OCI-LY1 (cell line): Measurements from ENCODE around the gene DAND5.

Experiments used
- H2AFZ ChIP-seq: fragments of 200-600 bp; sonication (generic), shearing (Covaris generic); 2 replicates; pipeline ENCODE4 v1.6.0; 2014; ENCODE audit warnings: antibody characterized with exemption, mild to moderate bottlenecking, low read length
- H3F3A ChIP-seq: fragments of 200-600 bp; sonication (generic), shearing (Covaris generic); 2 replicates; pipeline ENCODE4 v1.6.0; 2014; ENCODE audit warnings: mild to moderate bottlenecking, antibody characterized with exemption, low read length, moderate library complexity; ENCODE audit not compliant: insufficient read depth
- H3K27ac ChIP-seq: fragments of 200-600 bp; sonication (generic); 2 replicates; pipeline ENCODE4 v1.5.1; 2014; ENCODE audit warnings: low read length, mixed run types, mild to moderate bottlenecking, low read depth; ENCODE audit not compliant: poor library complexity, severe bottlenecking
- H3K27me3 ChIP-seq: fragments of 200-600 bp; sonication (generic); 2 replicates; pipeline ENCODE4 v1.6.0; 2014; ENCODE audit warnings: antibody characterized with exemption, mild to moderate bottlenecking, low read length, moderate library complexity; ENCODE audit not compliant: insufficient read depth
- H3K36me3 ChIP-seq: fragments of 200-600 bp; sonication (generic); 2 replicates; pipeline ENCODE4 v1.6.1; 2014; ENCODE audit warnings: mild to moderate bottlenecking, antibody characterized with exemption, low read length, moderate library complexity, mixed read lengths; ENCODE audit not compliant: insufficient read depth
- H3K4me1 ChIP-seq: fragments of 200-600 bp; sonication (generic); 2 replicates; pipeline ENCODE4 v1.5.1; 2014; ENCODE audit warnings: mild to moderate bottlenecking, low read length, moderate library complexity; ENCODE audit not compliant: insufficient read depth, severe bottlenecking
- H3K4me2 ChIP-seq: fragments of 200-600 bp; sonication (generic), shearing (Covaris generic); 2 replicates; pipeline ENCODE4 v1.6.1; 2014; ENCODE audit warnings: low read length
- H3K4me3 ChIP-seq: fragments of 200-600 bp; sonication (generic); 2 replicates; pipeline ENCODE4 v1.5.1; 2014; ENCODE audit warnings: low read length, low read depth, mild to moderate bottlenecking, mixed read lengths; ENCODE audit not compliant: poor library complexity, severe bottlenecking
- H3K79me2 ChIP-seq: fragments of 200-600 bp; shearing (Covaris generic); 2 replicates; pipeline ENCODE4 v1.6.1; 2016; ENCODE audit warnings: mixed run types, low read length, mixed read lengths; ENCODE audit not compliant: insufficient read depth
- H3K9ac ChIP-seq: fragments of 200-600 bp; sonication (generic), shearing (Covaris generic); 2 replicates; pipeline ENCODE4 v1.6.1; 2014; ENCODE audit warnings: mild to moderate bottlenecking, low read length, mixed read lengths
- H3K9me2 ChIP-seq: fragments of 200-600 bp; sonication (generic), shearing (Covaris generic); 2 replicates; pipeline ENCODE4 v1.6.1; 2014; ENCODE audit warnings: low read depth, mild to moderate bottlenecking, low read length, mixed read lengths
- H3K9me3 ChIP-seq: fragments of 200-600 bp; shearing (Covaris generic); 2 replicates; pipeline ENCODE4 v1.6.1; 2014; ENCODE audit warnings: low read length, mixed read lengths
- H4K20me1 ChIP-seq: fragments of 200-600 bp; sonication (generic), shearing (Covaris generic); 2 replicates; pipeline ENCODE4 v1.6.0; 2016; ENCODE audit warnings: mild to moderate bottlenecking, low read length; ENCODE audit not compliant: insufficient read depth
- EZH2 ChIP-seq: fragments of 200-600 bp; sonication (generic), shearing (Covaris generic); IDR thresholded peaks from 2 replicates; pipeline ENCODE4 v1.8.0; 2017; ENCODE audit warnings: borderline replicate concordance, mixed run types, mild to moderate bottlenecking, antibody characterized with exemption, low read length, moderate library complexity, mixed read lengths
- TF ChIP-seq, protein P1 (sequence below): fragments of 200-600 bp; sonication (generic), shearing (Covaris generic); IDR thresholded peaks from 2 replicates; pipeline ENCODE4 v1.5.1; 2017; ENCODE audit warnings: mild to moderate bottlenecking, antibody characterized with exemption, low read length, moderate library complexity, mixed read lengths

Gene DAND5

DNA sequence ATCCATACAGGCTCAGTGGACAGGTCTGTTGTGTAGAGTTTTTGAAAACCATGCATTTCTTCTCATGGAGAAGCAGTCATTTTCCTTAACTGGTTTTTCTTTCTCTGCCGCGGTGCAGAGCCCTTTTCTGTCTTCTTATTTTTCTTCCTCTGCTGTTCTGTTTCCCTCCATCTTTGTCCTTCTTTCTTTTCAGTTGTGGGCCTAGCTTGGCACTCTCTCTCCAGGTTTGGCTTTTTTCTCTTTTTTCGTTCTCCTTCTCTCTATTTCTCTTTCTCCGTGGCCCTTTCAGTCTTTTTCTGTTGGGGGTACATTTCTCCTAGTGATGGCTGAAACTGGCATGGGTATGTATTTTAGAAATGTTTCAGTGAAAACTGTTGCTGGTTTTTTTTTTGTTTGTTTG is 50.0 kb downstream of the DAND5 start:
- Histone ChIP-seq H3K36me3 (no peaks in the 10 kb centered on the region), H3K9me2 (no peaks in the 10 kb centered on the region), H3K9me3 (no peaks in the 10 kb centered on the region), H3K79me2 (no peaks in the 10 kb centered on the region), H3K4me3 (no peak overlapping the region), H3K27ac (no peak overlapping the region), H3K4me2 (no peak overlapping the region), H3K27me3 (peaks cover 5% of the 10 kb centered on the region; the same call in 1 of the 2 replicates), H2AFZ (no peak overlapping the region), H3K9ac (no peak overlapping the region), H3F3A (no peaks in the 10 kb centered on the region), H3K4me1 (no peaks in the 10 kb centered on the region), H4K20me1 (no peaks in the 10 kb centered on the region)
- TF ChIP-seq, protein P1, sequence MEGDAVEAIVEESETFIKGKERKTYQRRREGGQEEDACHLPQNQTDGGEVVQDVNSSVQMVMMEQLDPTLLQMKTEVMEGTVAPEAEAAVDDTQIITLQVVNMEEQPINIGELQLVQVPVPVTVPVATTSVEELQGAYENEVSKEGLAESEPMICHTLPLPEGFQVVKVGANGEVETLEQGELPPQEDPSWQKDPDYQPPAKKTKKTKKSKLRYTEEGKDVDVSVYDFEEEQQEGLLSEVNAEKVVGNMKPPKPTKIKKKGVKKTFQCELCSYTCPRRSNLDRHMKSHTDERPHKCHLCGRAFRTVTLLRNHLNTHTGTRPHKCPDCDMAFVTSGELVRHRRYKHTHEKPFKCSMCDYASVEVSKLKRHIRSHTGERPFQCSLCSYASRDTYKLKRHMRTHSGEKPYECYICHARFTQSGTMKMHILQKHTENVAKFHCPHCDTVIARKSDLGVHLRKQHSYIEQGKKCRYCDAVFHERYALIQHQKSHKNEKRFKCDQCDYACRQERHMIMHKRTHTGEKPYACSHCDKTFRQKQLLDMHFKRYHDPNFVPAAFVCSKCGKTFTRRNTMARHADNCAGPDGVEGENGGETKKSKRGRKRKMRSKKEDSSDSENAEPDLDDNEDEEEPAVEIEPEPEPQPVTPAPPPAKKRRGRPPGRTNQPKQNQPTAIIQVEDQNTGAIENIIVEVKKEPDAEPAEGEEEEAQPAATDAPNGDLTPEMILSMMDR: no peak
- TF ChIP-seq EZH2: no peak

DNA sequence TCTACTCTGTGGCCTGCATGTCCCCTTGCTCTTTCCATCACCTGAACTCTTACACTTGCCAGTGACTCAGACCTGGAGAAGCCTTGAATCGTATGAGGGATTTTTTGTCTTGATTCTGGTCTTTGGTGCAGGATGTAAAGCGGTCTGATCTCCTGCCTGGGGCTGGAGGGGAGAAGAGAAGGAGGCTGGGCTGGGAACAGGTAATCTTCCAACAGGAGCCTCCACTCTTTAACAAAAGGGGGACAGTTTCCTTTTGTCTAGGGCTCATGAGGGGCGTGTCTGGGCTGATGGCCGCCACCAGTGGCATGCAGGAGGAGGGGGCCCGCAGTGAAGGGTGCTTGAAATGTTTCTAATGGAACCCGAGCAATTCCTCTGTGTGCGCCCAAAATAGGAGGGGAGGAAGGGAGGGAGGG is 50.6 kb downstream of the DAND5 start:
- no peak overlapping the region for H3K4me3 ChIP-seq
- no peaks in the 10 kb centered on the region for H3F3A ChIP-seq
- no peak overlapping the region for H3K27ac ChIP-seq
- no peaks in the 10 kb centered on the region for H3K9me2 ChIP-seq
- H3K9me3 ChIP-seq: no peaks in the 10 kb centered on the region
- H3K4me1 ChIP-seq: no peaks in the 10 kb centered on the region
- no peaks in the 10 kb centered on the region for H3K36me3 ChIP-seq
- H2AFZ ChIP-seq: no peak overlapping the region
- no peak overlapping the region for H3K9ac ChIP-seq
- no peaks in the 10 kb centered on the region for H4K20me1 ChIP-seq
- H3K27me3 ChIP-seq: peaks cover 5% of the 10 kb centered on the region; the same call in 1 of the 2 replicates
- H3K4me2 ChIP-seq: no peak overlapping the region
- TF ChIP-seq EZH2: no peak
- TF ChIP-seq, protein P1: no peak
- no peaks in the 10 kb centered on the region for H3K79me2 ChIP-seq

DNA sequence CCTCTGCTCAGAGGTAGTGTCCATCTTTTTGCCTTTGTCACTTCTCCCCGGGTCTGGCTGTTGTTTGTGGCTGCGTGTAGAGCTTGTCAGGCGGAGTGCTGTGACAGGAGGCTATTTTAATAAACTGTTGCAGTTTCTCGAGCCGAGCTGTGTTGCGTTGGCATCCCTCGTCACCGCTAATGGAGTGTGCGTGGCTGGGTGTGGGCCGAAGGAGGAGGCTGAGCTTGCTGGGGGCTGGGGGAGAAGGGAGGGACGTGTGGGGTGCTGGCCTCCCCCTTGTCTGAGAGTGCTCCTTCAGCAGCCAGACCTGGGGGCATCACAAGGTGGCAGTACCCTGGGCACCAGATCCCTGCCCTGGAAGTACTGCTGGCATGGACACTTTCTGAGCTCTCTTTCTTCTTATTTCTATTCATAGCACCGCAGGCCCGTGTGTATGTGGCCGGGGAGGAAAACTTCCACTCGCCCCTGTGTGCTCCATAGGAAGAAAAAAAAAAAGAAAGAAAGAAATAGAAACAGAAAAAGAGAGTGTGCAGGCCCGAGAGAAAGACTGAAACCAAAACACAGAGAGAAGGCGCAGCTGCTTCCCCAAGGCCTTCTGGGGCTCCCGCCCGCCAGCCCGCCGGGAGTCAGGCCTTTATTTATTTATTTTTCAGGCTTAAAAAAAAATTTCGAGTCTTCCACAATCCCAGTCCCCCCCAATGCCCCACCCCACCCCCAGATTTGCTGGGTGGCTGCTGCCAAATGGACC is 52.9 kb downstream of the DAND5 start:
- Histone ChIP-seq H3K27ac (no peak overlapping the region), H3K4me2 (no peak overlapping the region), H3K36me3 (no peaks in the 10 kb centered on the region)

More for the DNA sequence above, 52.9 kb downstream of the DAND5 start:
- no peaks in the 10 kb centered on the region for H3K9me3 ChIP-seq
- TF ChIP-seq EZH2: no peak
- TF ChIP-seq, protein P1: no peak
- H3K27me3 ChIP-seq: peaks cover 5% of the 10 kb centered on the region; the same call in 1 of the 2 replicates
- H2AFZ ChIP-seq: no peak overlapping the region
- H3K9me2 ChIP-seq: no peaks in the 10 kb centered on the region
- no peaks in the 10 kb centered on the region for H3K4me1 ChIP-seq
- no peaks in the 10 kb centered on the region for H3F3A ChIP-seq
- no peaks in the 10 kb centered on the region for H4K20me1 ChIP-seq
- no peaks in the 10 kb centered on the region for H3K79me2 ChIP-seq
- no peak overlapping the region for H3K4me3 ChIP-seq
- H3K9ac ChIP-seq: no peak overlapping the region
